Glutamatergic neuron (in vitro differentiated cells): ENCODE results near the gene EPHX1. TPM values are rescaled to one million over a fixed set of nuclear protein-coding genes. Genes with fewer than 3 reads are reported as not detected.

Experiments used
- DNase-seq: peaks from one replicate; pipeline ENCODE4 v3.0.0; 2022
- H3K27ac Mint-ChIP-seq: one replicate; pipeline ENCODE4 v1.8.0; 2020; ENCODE audit warnings: mild to moderate bottlenecking, mixed read lengths, inconsistent platforms; ENCODE audit not compliant: unreplicated experiment
- H3K27me3 Mint-ChIP-seq: one replicate; pipeline ENCODE4 v1.8.0; 2020; ENCODE audit warnings: mild to moderate bottlenecking, moderate library complexity, mixed read lengths, inconsistent platforms; ENCODE audit not compliant: unreplicated experiment
- H3K36me3 Mint-ChIP-seq: one replicate; pipeline ENCODE4 v1.8.0; 2020; ENCODE audit warnings: mild to moderate bottlenecking, mixed read lengths, inconsistent platforms; ENCODE audit not compliant: unreplicated experiment
- H3K4me1 Mint-ChIP-seq: one replicate; pipeline ENCODE4 v1.8.0; 2020; ENCODE audit warnings: mild to moderate bottlenecking, low read depth, mixed read lengths, inconsistent platforms; ENCODE audit not compliant: unreplicated experiment
- H3K4me3 Mint-ChIP-seq: one replicate; pipeline ENCODE4 v1.8.0; 2020; ENCODE audit warnings: mild to moderate bottlenecking, mixed read lengths, inconsistent platforms; ENCODE audit not compliant: unreplicated experiment
- H3K9me3 Mint-ChIP-seq: one replicate; pipeline ENCODE4 v1.8.0; 2020; ENCODE audit warnings: mild to moderate bottlenecking, moderate library complexity, mixed read lengths, inconsistent platforms; ENCODE audit not compliant: unreplicated experiment
- total RNA-seq: library from RNA; stranded (reverse); fragmentation: NEBNext Ultra II Directional; extraction: Animal tissue kit (Norgen Biotek cat#: 25700); gene quantifications from one replicate; pipeline ENCODE4 v1.2.1, GENCODE V29; 2021; ENCODE audit not compliant: unreplicated experiment
- TF ChIP-seq, protein P1 (sequence below): fragments of 200-600 bp; sonication (generic); IDR thresholded peaks from one replicate; pipeline ENCODE4 v1.5.0; 2021; ENCODE audit not compliant: partially characterized antibody, unreplicated experiment

The EPHX1 gene
- total RNA-seq, 1 donor from 2014 or later: 60.4 TPM

DNA sequence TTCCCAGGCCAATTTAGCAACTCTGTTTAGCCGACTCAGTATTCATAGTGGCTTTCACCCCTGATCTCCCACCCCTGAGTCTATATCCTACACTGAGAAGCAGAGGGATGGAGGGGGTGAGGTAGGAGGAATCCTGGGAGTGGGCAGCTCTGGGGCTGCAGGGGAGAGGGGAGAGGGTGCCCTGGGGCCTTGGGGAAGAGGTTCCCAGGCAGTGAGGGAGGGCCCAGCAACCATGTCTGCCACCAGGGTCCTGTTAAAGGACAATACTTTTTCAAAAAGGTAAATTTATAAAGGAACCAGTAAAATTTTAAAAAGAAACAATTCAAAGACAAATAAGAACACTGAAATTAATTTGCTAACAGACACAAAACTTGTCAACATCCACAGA, 30.3 kb downstream of the EPHX1 start:
- TF ChIP-seq, protein P1, sequence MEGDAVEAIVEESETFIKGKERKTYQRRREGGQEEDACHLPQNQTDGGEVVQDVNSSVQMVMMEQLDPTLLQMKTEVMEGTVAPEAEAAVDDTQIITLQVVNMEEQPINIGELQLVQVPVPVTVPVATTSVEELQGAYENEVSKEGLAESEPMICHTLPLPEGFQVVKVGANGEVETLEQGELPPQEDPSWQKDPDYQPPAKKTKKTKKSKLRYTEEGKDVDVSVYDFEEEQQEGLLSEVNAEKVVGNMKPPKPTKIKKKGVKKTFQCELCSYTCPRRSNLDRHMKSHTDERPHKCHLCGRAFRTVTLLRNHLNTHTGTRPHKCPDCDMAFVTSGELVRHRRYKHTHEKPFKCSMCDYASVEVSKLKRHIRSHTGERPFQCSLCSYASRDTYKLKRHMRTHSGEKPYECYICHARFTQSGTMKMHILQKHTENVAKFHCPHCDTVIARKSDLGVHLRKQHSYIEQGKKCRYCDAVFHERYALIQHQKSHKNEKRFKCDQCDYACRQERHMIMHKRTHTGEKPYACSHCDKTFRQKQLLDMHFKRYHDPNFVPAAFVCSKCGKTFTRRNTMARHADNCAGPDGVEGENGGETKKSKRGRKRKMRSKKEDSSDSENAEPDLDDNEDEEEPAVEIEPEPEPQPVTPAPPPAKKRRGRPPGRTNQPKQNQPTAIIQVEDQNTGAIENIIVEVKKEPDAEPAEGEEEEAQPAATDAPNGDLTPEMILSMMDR: no peak
- H3K9me3 Mint-ChIP-seq: peaks cover 6% of the 10 kb centered on the region
- no peak for DNase-seq
- peaks cover 2% of the 10 kb centered on the region for H3K4me1 Mint-ChIP-seq
- H3K27ac Mint-ChIP-seq: no peak overlapping the region
- no peak overlapping the region for H3K4me3 Mint-ChIP-seq
- H3K36me3 Mint-ChIP-seq: no peaks in the 10 kb centered on the region
- H3K27me3 Mint-ChIP-seq: peaks cover 7% of the 10 kb centered on the region

DNA sequence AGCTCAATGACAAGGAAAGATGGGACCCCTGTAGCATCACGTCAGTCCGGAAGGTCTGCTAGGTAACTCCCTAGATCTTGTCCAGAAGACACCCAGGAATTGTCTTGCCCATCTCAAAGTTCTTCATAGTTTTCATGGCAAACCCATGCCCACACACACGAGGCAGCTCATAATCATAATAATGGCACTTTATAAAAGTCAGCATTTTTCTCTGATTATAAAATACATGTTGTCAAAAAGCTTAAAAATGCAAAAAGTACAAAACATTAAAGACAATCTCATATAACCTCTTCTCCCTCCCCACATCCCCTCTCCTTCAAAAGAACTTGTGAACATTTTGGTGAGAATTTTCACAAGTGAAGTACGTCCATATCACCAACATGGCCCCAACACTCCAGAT, 30.8 kb downstream of the EPHX1 start:
- H3K4me1 Mint-ChIP-seq: peaks cover 2% of the 10 kb centered on the region
- peaks cover 6% of the 10 kb centered on the region for H3K9me3 Mint-ChIP-seq
- H3K36me3 Mint-ChIP-seq: no peaks in the 10 kb centered on the region
- no peak overlapping the region for H3K4me3 Mint-ChIP-seq
- peaks cover 7% of the 10 kb centered on the region for H3K27me3 Mint-ChIP-seq
- TF ChIP-seq, protein P1: no peak
- H3K27ac Mint-ChIP-seq: no peak overlapping the region
- no peak for DNase-seq

DNA sequence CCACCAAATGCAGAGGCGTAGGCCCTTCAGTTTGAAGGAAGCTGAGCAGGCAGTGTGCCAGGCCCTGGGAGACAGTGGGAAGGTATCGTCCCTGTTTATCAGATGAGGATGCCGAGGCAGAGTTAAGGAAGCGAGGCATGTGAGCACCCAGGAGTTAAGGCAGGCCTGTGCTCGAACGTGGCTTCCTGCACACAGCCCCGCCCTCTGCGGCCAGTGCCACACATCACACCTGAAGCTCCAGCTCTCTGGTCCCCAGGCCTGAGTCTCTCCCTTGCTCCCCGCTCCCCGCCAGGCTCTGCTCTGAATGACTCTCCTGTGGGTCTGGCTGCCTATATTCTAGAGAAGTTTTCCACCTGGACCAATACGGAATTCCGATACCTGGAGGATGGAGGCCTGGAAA, 32.1 kb downstream of the EPHX1 start:
- TF ChIP-seq, protein P1: no peak
- H3K27ac Mint-ChIP-seq: no peak overlapping the region
- H3K9me3 Mint-ChIP-seq: peaks cover 6% of the 10 kb centered on the region
- no peak for DNase-seq
- no peak overlapping the region for H3K4me3 Mint-ChIP-seq
- H3K27me3 Mint-ChIP-seq: peaks cover 7% of the 10 kb centered on the region
- peaks cover 4% of the 10 kb centered on the region for H3K4me1 Mint-ChIP-seq
- no peaks in the 10 kb centered on the region for H3K36me3 Mint-ChIP-seq

DNA sequence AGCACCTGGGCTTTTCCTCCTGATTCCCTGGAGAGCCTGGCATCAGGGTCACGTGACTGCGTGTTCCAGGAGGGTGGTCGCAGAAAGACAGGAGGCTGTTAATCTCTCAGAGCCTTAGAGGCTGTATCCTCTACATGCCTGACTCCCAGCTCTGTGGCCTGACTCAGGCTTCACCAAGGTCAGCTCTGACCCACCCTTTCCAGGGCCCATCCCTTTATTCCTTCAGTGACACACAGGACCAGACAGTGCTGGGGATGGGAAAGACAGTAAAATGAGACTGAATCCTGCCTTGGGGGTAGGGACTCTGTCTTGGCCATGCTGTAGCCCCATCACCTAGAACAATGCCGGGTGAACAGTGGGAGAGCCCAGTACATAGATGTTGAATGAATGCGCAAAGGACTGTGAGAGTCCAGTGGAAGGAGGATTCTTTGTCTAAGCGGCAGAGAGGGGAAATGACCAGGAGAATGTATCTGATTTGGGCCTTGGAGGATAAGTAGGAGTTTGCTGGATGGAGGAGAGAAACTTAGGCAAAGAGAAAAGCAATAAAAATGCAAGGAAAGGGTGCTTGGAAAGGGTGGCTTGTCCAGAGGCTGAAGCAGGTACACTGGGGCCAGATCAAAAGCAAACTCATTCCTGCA, 33.0 kb downstream of the EPHX1 start:
- Mint-ChIP-seq H3K27me3 (peaks cover 7% of the 10 kb centered on the region), H3K36me3 (no peaks in the 10 kb centered on the region), H3K9me3 (peaks cover 6% of the 10 kb centered on the region), H3K4me3 (no peak overlapping the region), H3K4me1 (peaks cover 4% of the 10 kb centered on the region), H3K27ac (no peak overlapping the region)
- TF ChIP-seq, protein P1: no peak
- DNase-seq: no peak

DNA sequence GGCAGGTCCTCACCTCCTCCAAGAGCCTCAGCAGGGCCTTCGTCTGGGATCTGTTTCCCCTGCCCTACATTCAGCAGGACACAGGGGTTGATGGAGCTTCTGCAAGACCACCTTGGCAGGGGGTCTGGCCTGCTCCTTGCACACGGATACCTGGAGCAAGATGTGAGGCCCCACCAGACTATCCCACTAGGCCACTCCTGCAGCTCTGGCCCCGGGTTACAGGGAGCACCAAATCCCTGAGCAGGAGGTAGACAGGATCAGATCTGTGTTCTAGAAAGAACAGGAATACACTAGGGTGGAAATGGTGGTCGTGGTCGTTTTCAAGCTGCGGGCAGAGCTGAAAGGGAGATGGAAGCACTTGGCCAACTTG, 33.5 kb downstream of the EPHX1 start:
- peaks cover 8% of the 10 kb centered on the region for H3K9me3 Mint-ChIP-seq
- H3K36me3 Mint-ChIP-seq: no peaks in the 10 kb centered on the region
- H3K27me3 Mint-ChIP-seq: peaks cover 5% of the 10 kb centered on the region
- H3K4me3 Mint-ChIP-seq: no peak overlapping the region
- TF ChIP-seq, protein P1: no peak
- H3K27ac Mint-ChIP-seq: no peak overlapping the region
- H3K4me1 Mint-ChIP-seq: peaks cover 10% of the 10 kb centered on the region
- no peak for DNase-seq
